A549 (cell line): ENCODE data around the gene TF.

Experiments
- EHMT2 ChIP-seq: fragments of 200-600 bp; sonication (generic); IDR thresholded peaks from 2 replicates; pipeline ENCODE4 v1.6.1; 2016; ENCODE audit warnings: antibody characterized with exemption, low read depth, mild to moderate bottlenecking, moderate library complexity
- EP300 ChIP-seq, 2 experiments: fragments of >200 bp; sonication (Bioruptor Twin); formaldehyde crosslinking; IDR thresholded peaks; 2 replicates in 1 of 2; 3 replicates in 1 of 2; pipeline ENCODE4 v1.6.1; 2016 to 2017
- PHF8 ChIP-seq: fragments of 200-600 bp; sonication (generic); IDR thresholded peaks from 2 replicates; pipeline ENCODE4 v1.6.1; 2016; ENCODE audit warnings: low read depth, mild to moderate bottlenecking, antibody characterized with exemption, moderate library complexity, borderline replicate concordance
- POLR2A ChIP-seq: IDR thresholded peaks from 2 replicates; pipeline ENCODE4 v1.6.1; 2012; ENCODE audit warnings: mild to moderate bottlenecking, low read length
- TF ChIP-seq, protein P1 (sequence below): fragments of >200 bp; sonication (Bioruptor Twin); formaldehyde crosslinking; IDR thresholded peaks from 3 replicates; pipeline ENCODE4 v1.5.1; 2016
- TF ChIP-seq, protein P2 (sequence below): fragments of 250-450 bp; sonication (Bioruptor Pico); IDR thresholded peaks from 2 replicates; pipeline ENCODE4 v1.5.0; 2021; ENCODE audit warnings: mild to moderate bottlenecking, moderate library complexity, borderline replicate concordance

- TF ChIP-seq PHF8, result no peak
- no peak for TF ChIP-seq POLR2A
- TF ChIP-seq, protein P1, sequence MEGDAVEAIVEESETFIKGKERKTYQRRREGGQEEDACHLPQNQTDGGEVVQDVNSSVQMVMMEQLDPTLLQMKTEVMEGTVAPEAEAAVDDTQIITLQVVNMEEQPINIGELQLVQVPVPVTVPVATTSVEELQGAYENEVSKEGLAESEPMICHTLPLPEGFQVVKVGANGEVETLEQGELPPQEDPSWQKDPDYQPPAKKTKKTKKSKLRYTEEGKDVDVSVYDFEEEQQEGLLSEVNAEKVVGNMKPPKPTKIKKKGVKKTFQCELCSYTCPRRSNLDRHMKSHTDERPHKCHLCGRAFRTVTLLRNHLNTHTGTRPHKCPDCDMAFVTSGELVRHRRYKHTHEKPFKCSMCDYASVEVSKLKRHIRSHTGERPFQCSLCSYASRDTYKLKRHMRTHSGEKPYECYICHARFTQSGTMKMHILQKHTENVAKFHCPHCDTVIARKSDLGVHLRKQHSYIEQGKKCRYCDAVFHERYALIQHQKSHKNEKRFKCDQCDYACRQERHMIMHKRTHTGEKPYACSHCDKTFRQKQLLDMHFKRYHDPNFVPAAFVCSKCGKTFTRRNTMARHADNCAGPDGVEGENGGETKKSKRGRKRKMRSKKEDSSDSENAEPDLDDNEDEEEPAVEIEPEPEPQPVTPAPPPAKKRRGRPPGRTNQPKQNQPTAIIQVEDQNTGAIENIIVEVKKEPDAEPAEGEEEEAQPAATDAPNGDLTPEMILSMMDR, result no peak
- TF ChIP-seq EP300 (IDR thresholded peaks at IDR 0.05), result no peak
- TF ChIP-seq, protein P2, sequence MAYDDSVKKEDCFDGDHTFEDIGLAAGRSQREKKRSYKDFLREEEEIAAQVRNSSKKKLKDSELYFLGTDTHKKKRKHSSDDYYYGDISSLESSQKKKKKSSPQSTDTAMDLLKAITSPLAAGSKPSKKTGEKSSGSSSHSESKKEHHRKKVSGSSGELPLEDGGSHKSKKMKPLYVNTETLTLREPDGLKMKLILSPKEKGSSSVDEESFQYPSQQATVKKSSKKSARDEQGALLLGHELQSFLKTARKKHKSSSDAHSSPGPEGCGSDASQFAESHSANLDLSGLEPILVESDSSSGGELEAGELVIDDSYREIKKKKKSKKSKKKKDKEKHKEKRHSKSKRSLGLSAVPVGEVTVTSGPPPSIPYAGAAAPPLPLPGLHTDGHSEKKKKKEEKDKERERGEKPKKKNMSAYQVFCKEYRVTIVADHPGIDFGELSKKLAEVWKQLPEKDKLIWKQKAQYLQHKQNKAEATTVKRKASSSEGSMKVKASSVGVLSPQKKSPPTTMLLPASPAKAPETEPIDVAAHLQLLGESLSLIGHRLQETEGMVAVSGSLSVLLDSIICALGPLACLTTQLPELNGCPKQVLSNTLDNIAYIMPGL, result no peak
- TF ChIP-seq EHMT2, result no peak
Measured at GRCh38 chr3:133842158-133842557, 96.0 kb downstream of the TF start.
